HT-29 (cell line): ENCODE results near the gene GFOD1. TPM values are rescaled to one million over a fixed set of nuclear protein-coding genes. Genes with fewer than 3 reads are reported as not detected.

Experiments
- DNase-seq: peaks from one replicate; pipeline ENCODE4 v3.0.0-alpha.2; 2015; ENCODE audit warnings: low spot score
- total RNA-seq: library from RNA; depleted of rRNA; stranded (reverse); fragments of >200 nt; shearing (Covaris generic); gene quantifications from 2 replicates; pipeline ENCODE4 v1.2.3, GENCODE V29; 2014

The GFOD1 gene
- total RNA-seq, 1 experiment from 2014 or later = 13.5 TPM

DNA sequence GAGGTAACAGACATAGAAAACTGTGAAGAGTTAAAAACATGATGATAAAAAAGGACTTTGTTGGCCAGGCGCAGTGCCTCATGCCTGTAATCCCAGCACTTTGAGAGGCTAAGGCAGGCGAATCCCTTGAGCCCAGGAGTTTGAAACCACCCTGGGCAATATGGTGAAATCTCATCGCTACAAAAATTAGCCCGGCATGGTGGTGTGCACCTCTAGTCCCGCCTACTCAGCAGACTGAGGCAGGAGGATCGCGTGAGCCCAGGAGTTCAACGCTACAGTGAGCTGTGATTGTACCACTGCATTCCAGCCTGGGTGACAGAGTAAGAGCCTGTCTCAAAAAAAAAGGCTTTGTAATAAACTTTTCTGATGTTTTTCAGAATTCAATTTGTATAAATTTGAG lies 60.1 kb downstream of the GFOD1 start:
- no peak for DNase-seq

DNA sequence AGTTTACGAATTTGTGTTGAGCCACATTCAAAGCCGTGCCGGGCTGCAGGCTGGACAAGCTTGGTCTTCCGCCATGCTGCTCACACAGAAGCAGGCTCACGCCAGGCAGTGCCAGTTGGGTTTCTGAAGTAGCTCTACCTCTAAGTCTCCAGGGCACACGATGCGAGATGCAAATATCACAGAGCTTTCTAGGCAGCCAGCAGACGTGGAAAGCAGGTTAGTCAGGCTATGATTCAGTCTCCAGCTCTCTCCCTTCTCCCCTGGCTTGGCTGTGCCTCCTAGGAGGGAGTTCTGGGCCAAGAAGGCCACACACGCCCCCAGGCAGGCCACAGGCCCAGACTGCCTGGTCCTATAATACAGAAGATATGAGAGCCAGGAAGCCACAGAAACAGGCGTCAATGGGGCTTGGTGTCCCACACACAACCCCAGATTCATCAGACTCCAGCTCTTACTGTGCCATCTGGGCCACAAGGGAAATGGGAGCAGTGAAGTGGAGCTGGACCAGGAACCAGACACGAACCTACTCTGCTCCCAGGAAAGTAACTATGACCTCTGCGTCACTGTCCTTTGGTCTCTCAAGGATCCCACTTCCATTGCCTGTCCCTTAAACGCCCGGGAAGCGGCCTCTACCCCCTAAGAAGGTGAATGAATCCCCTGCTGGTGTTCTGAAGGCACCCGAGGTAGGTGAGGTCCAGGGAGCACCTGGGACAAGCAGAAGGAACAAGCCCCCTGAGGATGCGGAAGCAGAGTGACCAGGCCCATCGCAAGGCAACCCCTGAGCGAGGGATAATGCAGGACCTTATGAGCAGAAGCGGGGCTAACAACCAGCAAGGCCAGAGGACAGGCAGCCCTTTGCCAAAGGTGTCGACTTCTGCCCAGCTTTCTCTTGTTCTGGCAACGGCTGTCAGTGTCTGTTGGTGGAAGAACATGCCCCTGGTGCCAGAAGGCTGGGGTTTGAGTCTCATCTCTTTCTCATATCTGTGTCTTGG lies 61.2 kb downstream of the GFOD1 start:
- no peak for DNase-seq

- DNase-seq = no peak
These were observed 62.0 kb downstream of the GFOD1 start for GRCh38 chr6:13425270-13425873.

DNA sequence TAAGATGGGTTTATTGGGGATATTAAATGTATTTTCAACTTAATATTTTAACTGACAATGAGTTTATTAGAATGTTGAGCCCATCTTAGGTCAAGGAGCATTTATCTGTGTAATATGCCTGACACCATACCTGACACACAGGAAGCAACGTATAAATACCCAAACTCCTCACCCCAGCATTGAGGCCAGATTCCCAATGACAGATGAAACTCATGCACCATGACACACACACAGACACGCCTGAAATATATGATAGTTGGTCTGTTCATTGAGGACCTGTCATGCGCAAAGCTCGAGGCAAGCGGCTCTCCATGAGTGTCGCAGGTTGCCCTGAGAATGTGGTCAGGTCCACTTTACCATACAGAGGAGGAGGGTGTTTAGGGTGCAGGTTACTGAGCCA lies 64.1 kb downstream of the GFOD1 start:
- no peak for DNase-seq

DNA sequence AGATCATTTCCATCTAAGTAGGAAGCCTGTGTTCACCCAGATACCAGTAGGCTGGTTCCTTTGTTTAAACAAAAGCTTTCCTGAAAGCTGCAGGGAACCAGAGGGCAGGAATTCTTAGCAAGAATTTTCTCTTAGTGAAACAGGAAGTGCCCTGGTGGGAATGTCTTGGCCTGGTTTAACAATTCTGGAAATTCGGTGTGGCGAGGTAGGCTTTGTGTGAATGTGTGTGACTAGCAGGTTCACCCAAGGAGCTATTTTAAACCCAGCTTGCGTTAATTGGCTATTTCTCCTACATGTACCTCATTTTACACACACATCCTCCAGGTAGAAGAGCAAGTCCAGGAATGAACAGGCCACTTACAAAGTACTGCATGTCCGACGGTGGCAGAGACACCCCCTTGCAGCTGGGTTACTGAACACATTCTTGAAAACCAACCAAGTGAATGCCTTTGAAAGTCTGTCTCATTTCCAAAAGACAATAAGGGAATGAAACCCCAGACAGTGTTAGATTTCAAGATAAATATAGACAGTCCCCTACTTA lies 64.6 kb downstream of the GFOD1 start:
- DNase-seq = no peak

GRCh38 chr6:13421425-13422059 lies 65.9 kb downstream of the GFOD1 start:
- no peak for DNase-seq

GRCh38 chr6:13420269-13420668 lies 67.1 kb downstream of the GFOD1 start:
- no peak for DNase-seq

DNA sequence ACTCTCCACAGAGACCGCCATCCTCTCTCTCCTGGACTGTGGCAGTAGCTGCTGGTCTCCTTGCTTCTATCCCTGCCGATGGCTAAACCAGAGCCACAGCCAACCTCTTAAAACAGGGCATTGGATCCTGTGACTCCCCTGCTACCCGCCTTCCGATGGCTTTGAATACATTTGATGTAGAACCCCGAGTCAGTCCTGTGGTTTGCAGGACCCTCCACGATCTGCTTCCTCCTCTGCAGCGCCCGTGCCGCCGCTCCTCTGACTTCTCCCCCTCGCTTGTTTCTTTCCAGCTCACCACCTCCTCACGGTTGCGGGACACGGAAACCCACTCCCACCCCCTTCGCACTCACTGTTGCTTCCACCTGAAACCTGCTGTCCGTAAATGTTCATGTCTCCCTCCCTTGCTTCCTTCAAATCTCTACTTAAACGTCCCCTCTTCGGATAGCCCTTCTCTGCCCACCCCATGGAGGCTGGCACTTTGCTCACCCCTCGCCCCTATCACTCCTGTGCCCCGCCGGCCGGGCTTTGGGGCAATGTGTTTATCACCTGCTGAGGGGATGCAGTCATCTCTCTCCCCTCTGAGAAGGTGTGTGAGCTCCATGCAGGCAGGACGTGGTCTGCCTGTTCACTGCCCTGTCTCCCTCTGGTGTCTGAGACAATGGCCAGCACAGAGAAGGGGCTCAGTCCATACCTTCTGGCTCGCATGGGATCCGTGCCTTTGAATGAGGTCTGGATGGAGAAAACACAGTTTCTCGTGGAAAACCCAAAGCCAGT lies 67.8 kb downstream of the GFOD1 start:
- no peak for DNase-seq

GRCh38 chr6:13418844-13419243 lies 68.6 kb downstream of the GFOD1 start:
- DNase-seq = no peak

DNA sequence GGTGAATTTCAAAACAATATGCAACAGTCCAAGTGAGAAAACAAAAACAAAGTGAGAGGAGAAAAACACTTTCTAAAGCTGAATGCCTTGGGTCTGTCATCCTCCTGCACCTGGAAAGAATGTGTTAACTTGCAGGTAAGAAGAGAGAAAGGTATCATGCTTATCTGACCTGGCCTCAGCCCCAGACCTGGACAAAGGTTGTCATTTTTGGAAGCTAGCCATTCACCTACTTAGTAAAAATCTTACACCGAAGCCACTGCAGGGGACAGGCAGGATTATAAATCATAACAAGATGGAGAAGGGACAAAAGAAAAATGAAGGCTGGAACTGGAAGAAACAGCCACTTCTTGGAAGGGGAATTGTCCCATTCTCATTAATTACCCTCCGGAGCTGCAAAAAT lies 69.4 kb downstream of the GFOD1 start:
- no peak for DNase-seq

- no peak for DNase-seq
These were observed 70.0 kb downstream of the GFOD1 start for GRCh38 chr6:13417431-13417830.

- DNase-seq = no peak
These were observed 72.1 kb downstream of the GFOD1 start for GRCh38 chr6:13415283-13415682.

GRCh38 chr6:13413900-13414555 lies 73.4 kb downstream of the GFOD1 start:
- DNase-seq = no peak

- no peak for DNase-seq
These were observed 73.9 kb downstream of the GFOD1 start for GRCh38 chr6:13413466-13413862.

GRCh38 chr6:13412639-13413465 lies 74.5 kb downstream of the GFOD1 start:
- peak; percentile 45 for DNase-seq

GRCh38 chr6:13412211-13412610 lies 75.2 kb downstream of the GFOD1 start:
- DNase-seq = no peak

DNA sequence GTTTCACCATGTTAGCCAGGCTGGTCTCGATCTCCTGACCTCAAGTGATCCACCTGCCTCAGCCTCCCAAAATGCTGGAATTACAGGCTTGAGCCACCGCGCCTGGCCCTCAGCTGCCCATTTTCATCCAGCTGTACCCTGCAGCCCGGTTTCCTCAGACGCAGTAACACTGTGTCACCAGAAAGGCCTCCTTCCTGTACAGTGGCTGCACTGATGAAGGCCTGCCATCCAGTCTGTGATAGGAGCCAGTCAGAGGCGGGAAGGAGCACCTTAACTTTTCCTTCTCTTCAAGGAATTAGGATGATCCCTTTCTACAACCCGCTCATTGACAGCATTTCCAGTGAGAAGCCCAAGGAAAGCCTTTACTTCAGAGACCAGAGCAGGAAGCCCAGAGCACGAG lies 75.9 kb downstream of the GFOD1 start:
- DNase-seq = no peak

DNA sequence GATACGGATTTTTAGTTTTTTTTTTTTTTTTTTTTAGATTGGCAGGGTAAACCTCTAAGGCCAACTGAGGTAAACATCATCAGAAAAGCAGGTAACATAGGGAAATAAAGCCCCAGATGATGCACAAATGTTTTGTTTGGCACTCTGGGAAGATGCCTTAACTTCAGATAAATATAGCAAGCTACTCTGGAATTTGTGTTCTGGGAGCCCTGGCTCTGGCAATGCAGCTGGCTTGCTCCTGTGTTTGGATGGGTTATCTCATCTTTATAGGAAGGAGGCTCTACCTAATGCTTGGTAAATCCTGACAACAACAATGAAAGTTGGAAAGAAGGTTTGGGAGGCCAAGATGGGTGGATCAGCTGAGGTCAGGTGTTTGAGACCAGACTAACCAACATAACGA lies 77.4 kb downstream of the GFOD1 start:
- DNase-seq = no peak

DNA sequence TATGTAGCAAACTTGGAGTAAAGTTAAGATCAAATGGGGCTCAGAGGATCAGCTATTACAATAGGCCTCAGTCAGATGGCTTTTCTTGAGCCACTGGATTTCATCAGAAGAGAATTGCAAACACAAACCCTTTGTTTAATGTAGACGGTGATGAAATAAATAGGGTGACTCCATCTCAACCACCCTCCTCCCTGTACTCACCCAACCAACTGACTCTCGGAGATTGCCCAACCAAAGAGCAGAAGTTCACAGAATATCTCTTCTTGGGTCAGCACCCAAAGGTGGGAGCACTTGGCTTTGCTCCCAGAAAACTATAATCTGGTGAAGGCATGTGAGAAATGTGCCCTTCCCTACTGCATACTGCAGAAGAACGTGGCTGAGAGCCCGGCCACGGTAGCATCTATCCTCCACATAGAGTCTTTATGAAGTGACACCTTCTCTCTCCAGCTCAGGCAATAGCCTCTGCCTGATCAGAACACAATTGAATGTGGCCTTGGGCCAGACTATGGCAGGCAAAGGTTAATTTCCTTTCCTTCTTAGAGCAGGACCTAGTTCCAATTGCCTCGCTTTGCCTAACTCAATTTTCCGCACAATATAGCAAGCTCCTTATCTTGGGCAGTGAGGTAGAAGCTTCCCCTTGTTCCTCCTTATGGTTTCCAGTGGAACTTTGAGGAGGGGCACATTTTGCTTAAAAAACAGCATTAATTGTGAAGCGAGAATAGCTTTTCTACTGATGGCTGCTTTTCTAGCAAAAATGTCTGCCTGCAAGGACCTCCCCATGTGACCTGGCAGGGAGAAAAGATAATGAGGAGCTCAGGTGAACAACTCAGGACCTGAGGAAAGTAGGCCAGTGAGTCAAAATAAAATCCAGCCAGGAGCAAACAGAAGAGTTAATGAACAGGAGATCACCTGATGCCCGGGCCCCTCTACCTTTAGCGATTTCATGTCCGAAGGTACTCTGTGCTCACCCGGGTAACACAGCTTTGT lies 79.4 kb downstream of the GFOD1 start:
- peak; percentile 93 for DNase-seq
